RWPE2 (cell line): ENCODE results near the gene TBPL2.

Experiments
- ATAC-seq: fragments of 200-7000 bp; cut with Tn5 transposase; 3 replicates; pipeline ENCODE4 v1.9.1; 2021; ENCODE audit warnings: low read depth
- DNase-seq: peaks from one replicate; pipeline ENCODE4 v3.0.0-alpha.2; 2020; ENCODE audit warnings: low spot score
- H3K27ac ChIP-seq: fragments of 450-650 bp; 2 replicates; pipeline ENCODE4 v1.5.1; 2017; ENCODE audit warnings: mild to moderate bottlenecking; ENCODE audit not compliant: poor library complexity, severe bottlenecking
- H3K27me3 ChIP-seq: fragments of 250-450 bp; sonication (Bioruptor Pico); 2 replicates; pipeline ENCODE4 v1.5.1; 2021; ENCODE audit warnings: mild to moderate bottlenecking, moderate library complexity; ENCODE audit not compliant: insufficient read depth, poor library complexity, severe bottlenecking
- H3K36me3 ChIP-seq: fragments of 250-450 bp; sonication (Bioruptor Pico); 2 replicates; pipeline ENCODE4 v1.5.1; 2020; ENCODE audit warnings: low read depth, mild to moderate bottlenecking, moderate library complexity
- H3K4me1 ChIP-seq: fragments of 250-450 bp; sonication (Bioruptor Pico); 2 replicates; pipeline ENCODE4 v1.5.1; 2021; ENCODE audit warnings: mild to moderate bottlenecking, moderate library complexity; ENCODE audit not compliant: insufficient read depth, poor library complexity, severe bottlenecking
- H3K4me3 ChIP-seq: fragments of 250-450 bp; sonication (Bioruptor Pico); 2 replicates; pipeline ENCODE4 v1.5.1; 2021; ENCODE audit warnings: mild to moderate bottlenecking, moderate library complexity; ENCODE audit not compliant: severe bottlenecking
- H3K9me3 ChIP-seq: fragments of 250-450 bp; sonication (Bioruptor Pico); 2 replicates; pipeline ENCODE4 v1.5.1; 2021; ENCODE audit warnings: mild to moderate bottlenecking, moderate library complexity; ENCODE audit not compliant: severe bottlenecking
- CTCF ChIP-seq: fragments of 450-650 bp; IDR thresholded peaks from one replicate; pipeline ENCODE4 v1.5.1; 2017; ENCODE audit warnings: mild to moderate bottlenecking, moderate library complexity; ENCODE audit not compliant: poor library complexity, severe bottlenecking

Gene TBPL2

GRCh38 chr14:55382483-55382882 is 57.9 kb downstream of the TBPL2 start:
- Histone ChIP-seq H3K4me1 (peaks cover 2% of the 10 kb centered on the region), H3K27me3 (no peaks in the 10 kb centered on the region), H3K4me3 (no peak overlapping the region), H3K36me3 (peaks cover 57% of the 10 kb centered on the region), H3K27ac (no peak overlapping the region), H3K9me3 (no peaks in the 10 kb centered on the region)
- DNase-seq = no peak
- no peak for TF ChIP-seq CTCF
- no peak for ATAC-seq

GRCh38 chr14:55381561-55381960 is 58.9 kb downstream of the TBPL2 start:
- ATAC-seq (no peak), DNase-seq (no peak)
- H3K4me3 ChIP-seq = no peak overlapping the region
- H3K27me3 ChIP-seq = no peaks in the 10 kb centered on the region
- peaks cover 2% of the 10 kb centered on the region for H3K4me1 ChIP-seq
- H3K36me3 ChIP-seq = peaks cover 65% of the 10 kb centered on the region
- no peak overlapping the region for H3K27ac ChIP-seq
- no peak for TF ChIP-seq CTCF
- H3K9me3 ChIP-seq = no peaks in the 10 kb centered on the region

- H3K36me3 ChIP-seq = peaks cover 69% of the 10 kb centered on the region
- no peak for ATAC-seq
- no peak for DNase-seq
- H3K4me3 ChIP-seq = no peak overlapping the region
- H3K9me3 ChIP-seq = no peaks in the 10 kb centered on the region
- H3K27me3 ChIP-seq = no peaks in the 10 kb centered on the region
- peaks cover 2% of the 10 kb centered on the region for H3K4me1 ChIP-seq
- no peak overlapping the region for H3K27ac ChIP-seq
- TF ChIP-seq CTCF = no peak
Measured at GRCh38 chr14:55381040-55381439, 59.4 kb downstream of the TBPL2 start.

GRCh38 chr14:55377236-55377635 is 63.2 kb downstream of the TBPL2 start:
- no peaks in the 10 kb centered on the region for H3K4me1 ChIP-seq
- no peak overlapping the region for H3K4me3 ChIP-seq
- TF ChIP-seq CTCF = no peak
- H3K36me3 ChIP-seq = peaks cover 63% of the 10 kb centered on the region
- ATAC-seq (no peak), DNase-seq (no peak)
- no peaks in the 10 kb centered on the region for H3K9me3 ChIP-seq
- no peak overlapping the region for H3K27ac ChIP-seq
- H3K27me3 ChIP-seq = no peaks in the 10 kb centered on the region

GRCh38 chr14:55374771-55375170 is 65.6 kb downstream of the TBPL2 start:
- Histone ChIP-seq H3K27ac (no peak overlapping the region), H3K4me1 (no peaks in the 10 kb centered on the region), H3K36me3 (peaks cover 44% of the 10 kb centered on the region), H3K9me3 (no peaks in the 10 kb centered on the region), H3K27me3 (no peaks in the 10 kb centered on the region), H3K4me3 (no peak overlapping the region)
- no peak for ATAC-seq
- no peak for TF ChIP-seq CTCF
- DNase-seq = no peak
